ENCODE data around the gene PDE10A.

Gene PDE10A

GRCh38 chr6:165630544-165630953 lies 32.5 kb downstream of the PDE10A start:
- Histone ChIP-seq H3K36me3 (ENCODE audit: control insufficient read depth, insufficient read depth, low read length) (no peaks in the 10 kb centered on the region), H3K27me3 (replicated peaks; ENCODE audit: control insufficient read depth, insufficient read depth, low read length) (no peaks in the 10 kb centered on the region; the same call in 1 of the 2 replicates), H3K4me3 (replicated peaks; ENCODE audit: low read depth, low read length) (no peak overlapping the region)
- TF ChIP-seq CTCF (IDR thresholded peaks at IDR 0.05; ENCODE audit: insufficient read depth, low read length, poor library complexity, severe bottlenecking): no peak
- DNase-seq (ENCODE audit: extremely low read depth, insufficient read length): no peak

GRCh38 chr6:165628955-165629354 lies 34.1 kb downstream of the PDE10A start:
- H3K4me3 ChIP-seq (replicated peaks; ENCODE audit: low read depth, low read length): no peak overlapping the region
- DNase-seq (ENCODE audit: extremely low read depth, insufficient read length): no peak
- no peak for TF ChIP-seq CTCF (IDR thresholded peaks at IDR 0.05; ENCODE audit: insufficient read depth, low read length, poor library complexity, severe bottlenecking)
- no peaks in the 10 kb centered on the region; the same call in 1 of the 2 replicates for H3K27me3 ChIP-seq (replicated peaks; ENCODE audit: control insufficient read depth, insufficient read depth, low read length)
- no peaks in the 10 kb centered on the region for H3K36me3 ChIP-seq (ENCODE audit: control insufficient read depth, insufficient read depth, low read length)

- H3K36me3 ChIP-seq (ENCODE audit: control insufficient read depth, insufficient read depth, low read length): no peaks in the 10 kb centered on the region
- no peak for TF ChIP-seq CTCF (IDR thresholded peaks at IDR 0.05; ENCODE audit: insufficient read depth, low read length, poor library complexity, severe bottlenecking)
- no peaks in the 10 kb centered on the region for H3K27me3 ChIP-seq (replicated peaks; ENCODE audit: control insufficient read depth, insufficient read depth, low read length)
- DNase-seq (ENCODE audit: extremely low read depth, insufficient read length): no peak
- no peak overlapping the region for H3K4me3 ChIP-seq (replicated peaks; ENCODE audit: low read depth, low read length)
These were observed 35.7 kb downstream of the PDE10A start for GRCh38 chr6:165627366-165627765.

- TF ChIP-seq CTCF (IDR thresholded peaks at IDR 0.05; ENCODE audit: insufficient read depth, low read length, poor library complexity, severe bottlenecking): no peak
- Histone ChIP-seq H3K27me3 (replicated peaks; ENCODE audit: control insufficient read depth, insufficient read depth, low read length) (no peaks in the 10 kb centered on the region), H3K36me3 (ENCODE audit: control insufficient read depth, insufficient read depth, low read length) (no peaks in the 10 kb centered on the region), H3K4me3 (replicated peaks; ENCODE audit: low read depth, low read length) (no peak overlapping the region)
- DNase-seq (ENCODE audit: extremely low read depth, insufficient read length): no peak
These were observed 36.3 kb downstream of the PDE10A start for GRCh38 chr6:165626711-165627110.

- Histone ChIP-seq H3K4me3 (replicated peaks; ENCODE audit: low read depth, low read length) (no peak overlapping the region), H3K27me3 (replicated peaks; ENCODE audit: control insufficient read depth, insufficient read depth, low read length) (no peaks in the 10 kb centered on the region), H3K36me3 (ENCODE audit: control insufficient read depth, insufficient read depth, low read length) (no peaks in the 10 kb centered on the region)
- TF ChIP-seq CTCF (IDR thresholded peaks at IDR 0.05; ENCODE audit: insufficient read depth, low read length, poor library complexity, severe bottlenecking): no peak
- DNase-seq (ENCODE audit: extremely low read depth, insufficient read length): no peak
These were observed 38.0 kb downstream of the PDE10A start for GRCh38 chr6:165624871-165625639.
